ENCODE measurements around the gene EGFL6.

DNA sequence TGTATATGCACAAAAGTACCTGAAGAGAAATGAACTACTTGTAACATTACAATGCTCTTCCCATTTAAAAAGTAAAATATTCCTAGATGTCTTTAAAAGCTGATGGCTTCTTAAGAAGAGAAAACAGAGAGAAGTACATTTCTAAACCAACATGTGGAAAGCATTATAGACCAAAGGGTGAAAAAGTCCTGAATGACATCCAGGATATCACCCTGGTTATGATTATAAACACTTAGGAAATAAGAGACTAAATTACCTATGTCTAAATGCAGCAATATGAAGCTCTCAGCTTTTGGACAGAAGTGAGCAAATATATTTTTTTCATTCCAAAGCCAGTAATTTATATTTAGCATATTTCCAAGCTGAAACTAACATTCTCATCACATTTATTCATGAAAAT, 21.7 kb upstream of the EGFL6 start:
- TF ChIP-seq, protein P1, sequence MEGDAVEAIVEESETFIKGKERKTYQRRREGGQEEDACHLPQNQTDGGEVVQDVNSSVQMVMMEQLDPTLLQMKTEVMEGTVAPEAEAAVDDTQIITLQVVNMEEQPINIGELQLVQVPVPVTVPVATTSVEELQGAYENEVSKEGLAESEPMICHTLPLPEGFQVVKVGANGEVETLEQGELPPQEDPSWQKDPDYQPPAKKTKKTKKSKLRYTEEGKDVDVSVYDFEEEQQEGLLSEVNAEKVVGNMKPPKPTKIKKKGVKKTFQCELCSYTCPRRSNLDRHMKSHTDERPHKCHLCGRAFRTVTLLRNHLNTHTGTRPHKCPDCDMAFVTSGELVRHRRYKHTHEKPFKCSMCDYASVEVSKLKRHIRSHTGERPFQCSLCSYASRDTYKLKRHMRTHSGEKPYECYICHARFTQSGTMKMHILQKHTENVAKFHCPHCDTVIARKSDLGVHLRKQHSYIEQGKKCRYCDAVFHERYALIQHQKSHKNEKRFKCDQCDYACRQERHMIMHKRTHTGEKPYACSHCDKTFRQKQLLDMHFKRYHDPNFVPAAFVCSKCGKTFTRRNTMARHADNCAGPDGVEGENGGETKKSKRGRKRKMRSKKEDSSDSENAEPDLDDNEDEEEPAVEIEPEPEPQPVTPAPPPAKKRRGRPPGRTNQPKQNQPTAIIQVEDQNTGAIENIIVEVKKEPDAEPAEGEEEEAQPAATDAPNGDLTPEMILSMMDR (IDR thresholded peaks at IDR 0.05): no peak
- TF ChIP-seq POLR2AphosphoS5 (IDR thresholded peaks at IDR 0.05): no peak

Data from upper lobe of left lung (tissue), 4 donors.